ENCODE results near the gene GET4. TPM values are rescaled to one million over a fixed set of nuclear protein-coding genes. Genes with fewer than 3 reads are reported as not detected.
"Not testable (repeated sequence)": the region's sequence is repeated elsewhere in the genome, so short reads cannot be mapped to it uniquely, and the experiment has no call there.

GET4 gene
- total RNA-seq, 1 donor: 17.7 TPM

DNA sequence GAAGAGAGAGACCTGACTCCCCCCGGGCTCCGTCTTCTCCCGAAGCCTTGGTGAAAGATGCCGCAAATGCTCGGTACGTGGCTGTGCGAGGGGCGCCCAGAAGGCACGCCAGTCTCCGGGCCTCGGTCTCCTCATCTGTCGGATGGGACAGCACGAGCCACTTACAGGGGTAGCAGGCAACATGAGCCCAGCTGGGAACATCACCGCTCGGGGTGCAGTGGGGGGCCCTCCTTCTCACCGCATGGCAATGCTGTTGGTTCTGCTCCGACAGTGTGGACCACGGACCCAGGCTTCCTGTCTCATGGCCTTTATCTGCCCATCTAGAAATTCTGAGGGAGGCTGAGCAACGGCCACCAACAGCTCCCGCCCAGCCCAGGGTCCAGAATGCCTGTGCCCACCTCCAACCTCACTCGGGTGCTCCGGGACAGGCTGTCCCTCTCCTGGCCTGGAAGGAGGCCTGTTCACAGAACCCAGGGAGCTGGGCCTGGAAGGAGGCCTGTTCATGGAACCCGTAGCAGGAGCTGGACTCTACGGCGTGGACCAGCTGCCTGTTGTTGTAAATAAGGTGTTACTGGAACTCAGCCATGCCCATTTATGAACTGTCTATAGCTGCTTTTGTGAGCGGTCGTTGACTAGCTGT lies 62.3 kb downstream of the GET4 start:
- DNase-seq (ENCODE audit: insufficient read length, low spot score, missing footprints): no peak
- Histone ChIP-seq H3K27ac (ENCODE audit: low read depth, low read length) (no peak overlapping the region), H3K4me3 (ENCODE audit: insufficient read depth, low read length) (no peak overlapping the region), H2AFZ (ENCODE audit: low read length) (no peak overlapping the region), H3K9me3 (ENCODE audit: low read depth, low read length) (no peaks in the 10 kb centered on the region), H3K4me1 (ENCODE audit: insufficient read depth, low read length) (no peaks in the 10 kb centered on the region), H3K79me2 (ENCODE audit: insufficient read depth, low read length) (no peaks in the 10 kb centered on the region), H3K36me3 (ENCODE audit: insufficient read depth, low read length) (no peaks in the 10 kb centered on the region), H4K20me1 (ENCODE audit: insufficient read depth, low read length) (no peaks in the 10 kb centered on the region), H3K27me3 (ENCODE audit: insufficient read depth, low read length) (peaks cover 9% of the 10 kb centered on the region), H3K4me2 (ENCODE audit: insufficient read depth, low read length) (no peak overlapping the region)
- TF ChIP-seq, protein P1, sequence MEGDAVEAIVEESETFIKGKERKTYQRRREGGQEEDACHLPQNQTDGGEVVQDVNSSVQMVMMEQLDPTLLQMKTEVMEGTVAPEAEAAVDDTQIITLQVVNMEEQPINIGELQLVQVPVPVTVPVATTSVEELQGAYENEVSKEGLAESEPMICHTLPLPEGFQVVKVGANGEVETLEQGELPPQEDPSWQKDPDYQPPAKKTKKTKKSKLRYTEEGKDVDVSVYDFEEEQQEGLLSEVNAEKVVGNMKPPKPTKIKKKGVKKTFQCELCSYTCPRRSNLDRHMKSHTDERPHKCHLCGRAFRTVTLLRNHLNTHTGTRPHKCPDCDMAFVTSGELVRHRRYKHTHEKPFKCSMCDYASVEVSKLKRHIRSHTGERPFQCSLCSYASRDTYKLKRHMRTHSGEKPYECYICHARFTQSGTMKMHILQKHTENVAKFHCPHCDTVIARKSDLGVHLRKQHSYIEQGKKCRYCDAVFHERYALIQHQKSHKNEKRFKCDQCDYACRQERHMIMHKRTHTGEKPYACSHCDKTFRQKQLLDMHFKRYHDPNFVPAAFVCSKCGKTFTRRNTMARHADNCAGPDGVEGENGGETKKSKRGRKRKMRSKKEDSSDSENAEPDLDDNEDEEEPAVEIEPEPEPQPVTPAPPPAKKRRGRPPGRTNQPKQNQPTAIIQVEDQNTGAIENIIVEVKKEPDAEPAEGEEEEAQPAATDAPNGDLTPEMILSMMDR (IDR thresholded peaks at IDR 0.05; ENCODE audit: extremely low read depth, low read depth, low read length): no peak

DNA sequence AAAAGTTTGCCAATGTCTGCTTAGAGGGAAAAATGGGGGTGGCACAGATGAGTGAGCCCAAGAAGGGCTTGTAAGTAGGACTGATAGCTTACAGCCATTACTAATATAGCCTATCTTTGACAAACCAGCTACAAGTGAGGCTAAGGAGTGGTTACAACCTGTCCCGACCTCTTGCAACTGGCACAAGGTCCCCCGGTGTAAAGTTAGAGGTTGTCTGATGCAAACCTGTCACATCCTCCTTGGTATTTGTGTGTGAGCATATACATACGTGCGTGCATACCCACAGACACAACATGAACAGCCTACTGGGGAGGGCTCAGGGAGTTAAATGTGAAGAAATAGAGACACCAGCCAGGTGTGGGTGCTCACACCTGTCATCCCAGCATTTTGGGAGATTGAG lies 63.5 kb downstream of the GET4 start:
- Histone ChIP-seq H3K4me1 (ENCODE audit: insufficient read depth, low read length) (no peaks in the 10 kb centered on the region), H4K20me1 (ENCODE audit: insufficient read depth, low read length) (no peaks in the 10 kb centered on the region), H3K4me2 (ENCODE audit: insufficient read depth, low read length) (no peak overlapping the region), H3K4me3 (ENCODE audit: insufficient read depth, low read length) (no peak overlapping the region), H3K36me3 (ENCODE audit: insufficient read depth, low read length) (no peaks in the 10 kb centered on the region), H3K9me3 (ENCODE audit: low read depth, low read length) (no peaks in the 10 kb centered on the region), H2AFZ (ENCODE audit: low read length) (no peak overlapping the region), H3K27me3 (ENCODE audit: insufficient read depth, low read length) (peaks cover 9% of the 10 kb centered on the region), H3K79me2 (ENCODE audit: insufficient read depth, low read length) (no peaks in the 10 kb centered on the region), H3K27ac (ENCODE audit: low read depth, low read length) (no peak overlapping the region)
- TF ChIP-seq, protein P1 (IDR thresholded peaks at IDR 0.05; ENCODE audit: extremely low read depth, low read depth, low read length): no peak
- DNase-seq (ENCODE audit: insufficient read length, low spot score, missing footprints): no peak

DNA sequence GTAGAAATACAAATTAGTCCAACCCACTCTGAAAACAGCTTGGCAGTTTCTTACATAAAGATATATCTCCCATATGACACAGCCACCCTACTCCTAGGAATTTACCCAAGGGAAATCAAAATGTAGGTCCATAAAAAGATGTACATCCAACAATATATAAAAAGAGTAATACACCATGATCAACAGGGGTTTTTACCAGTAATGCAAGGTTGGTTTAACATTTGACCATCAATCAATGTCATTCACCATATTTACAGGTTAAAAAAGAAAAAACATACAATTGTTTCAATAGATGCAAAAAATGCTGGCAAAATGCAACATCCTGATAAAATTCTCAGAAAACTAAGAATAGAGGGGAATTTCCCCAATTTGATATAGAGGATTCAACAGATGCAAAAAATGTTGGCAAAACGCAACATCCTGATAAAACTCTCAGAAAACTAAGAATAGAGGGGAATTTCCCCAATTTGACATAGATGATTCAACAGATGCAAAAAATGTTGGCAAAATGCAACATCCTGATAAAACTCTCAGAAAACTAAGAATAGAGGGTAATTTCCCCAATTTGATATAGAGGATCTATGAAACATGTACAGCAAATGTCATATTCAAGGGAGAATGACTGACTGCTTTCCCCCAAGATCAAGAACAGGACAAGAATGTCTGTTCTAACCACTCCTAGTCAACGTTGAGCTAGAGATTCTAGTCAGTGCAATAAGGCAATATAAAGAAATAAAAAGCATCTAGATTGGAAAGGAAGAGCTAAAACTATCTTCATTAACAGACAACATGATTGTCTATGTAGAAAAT lies 64.5 kb downstream of the GET4 start:
- Histone ChIP-seq H3K4me3 (ENCODE audit: insufficient read depth, low read length) (no peak overlapping the region), H3K4me2 (ENCODE audit: insufficient read depth, low read length) (no peak overlapping the region), H3K36me3 (ENCODE audit: insufficient read depth, low read length) (no peaks in the 10 kb centered on the region), H3K27me3 (ENCODE audit: insufficient read depth, low read length) (peaks cover 9% of the 10 kb centered on the region), H3K4me1 (ENCODE audit: insufficient read depth, low read length) (no peaks in the 10 kb centered on the region), H3K27ac (ENCODE audit: low read depth, low read length) (no peak overlapping the region), H4K20me1 (ENCODE audit: insufficient read depth, low read length) (no peaks in the 10 kb centered on the region), H3K79me2 (ENCODE audit: insufficient read depth, low read length) (no peaks in the 10 kb centered on the region), H3K9me3 (ENCODE audit: low read depth, low read length) (no peaks in the 10 kb centered on the region), H2AFZ (ENCODE audit: low read length) (no peak overlapping the region)
- no peak for DNase-seq (ENCODE audit: insufficient read length, low spot score, missing footprints)
- TF ChIP-seq, protein P1 (IDR thresholded peaks at IDR 0.05; ENCODE audit: extremely low read depth, low read depth, low read length): no peak

DNA sequence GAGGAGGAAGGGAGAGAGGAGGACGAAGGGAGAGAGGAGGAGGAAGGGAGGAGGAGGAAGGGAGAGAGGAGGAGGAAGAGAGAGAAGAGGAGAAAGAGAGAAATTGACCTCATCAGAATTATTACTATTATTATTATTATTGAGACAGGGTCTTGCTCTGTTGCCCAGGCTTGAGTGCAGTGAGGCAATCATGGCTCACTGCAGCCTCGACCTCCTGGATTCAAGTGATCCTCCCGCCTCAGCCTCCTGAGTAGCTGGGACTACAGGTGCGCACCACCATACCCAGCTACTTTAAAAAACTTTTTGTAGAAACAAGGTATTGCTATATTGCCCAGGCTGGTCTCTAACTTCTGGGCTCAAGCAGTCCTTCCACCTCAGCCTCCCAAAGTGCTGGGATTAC lies 67.4 kb downstream of the GET4 start:
- H3K4me2 ChIP-seq (ENCODE audit: insufficient read depth, low read length); H3K27me3 ChIP-seq (ENCODE audit: insufficient read depth, low read length); H3K27ac ChIP-seq (ENCODE audit: low read depth, low read length); H3K79me2 ChIP-seq (ENCODE audit: insufficient read depth, low read length); H2AFZ ChIP-seq (ENCODE audit: low read length); H3K4me3 ChIP-seq (ENCODE audit: insufficient read depth, low read length); H4K20me1 ChIP-seq (ENCODE audit: insufficient read depth, low read length); DNase-seq (ENCODE audit: insufficient read length, low spot score, missing footprints); H3K36me3 ChIP-seq (ENCODE audit: insufficient read depth, low read length); H3K9me3 ChIP-seq (ENCODE audit: low read depth, low read length); H3K4me1 ChIP-seq (ENCODE audit: insufficient read depth, low read length): not testable (repeated sequence)

Data from osteoblast (primary cell).